Skin of body (tissue), 2 donors: ENCODE data around the gene SNAPC4. TPM values are rescaled to one million over a fixed set of nuclear protein-coding genes. Genes with fewer than 3 reads are reported as not detected.

ENCODE experiments used
- DNase-seq: peaks from one replicate; lab custom pipeline; 2025; lab: John Stamatoyannopoulos, UW
- total RNA-seq: library from RNA; depleted of rRNA; stranded (reverse); fragments of >200 nt; gene quantifications from one replicate; pipeline ENCODE4 v1.2.3, GENCODE V29; 2014

SNAPC4 gene
- total RNA-seq, 1 donor from 2014 or later = 5.7 TPM

DNA sequence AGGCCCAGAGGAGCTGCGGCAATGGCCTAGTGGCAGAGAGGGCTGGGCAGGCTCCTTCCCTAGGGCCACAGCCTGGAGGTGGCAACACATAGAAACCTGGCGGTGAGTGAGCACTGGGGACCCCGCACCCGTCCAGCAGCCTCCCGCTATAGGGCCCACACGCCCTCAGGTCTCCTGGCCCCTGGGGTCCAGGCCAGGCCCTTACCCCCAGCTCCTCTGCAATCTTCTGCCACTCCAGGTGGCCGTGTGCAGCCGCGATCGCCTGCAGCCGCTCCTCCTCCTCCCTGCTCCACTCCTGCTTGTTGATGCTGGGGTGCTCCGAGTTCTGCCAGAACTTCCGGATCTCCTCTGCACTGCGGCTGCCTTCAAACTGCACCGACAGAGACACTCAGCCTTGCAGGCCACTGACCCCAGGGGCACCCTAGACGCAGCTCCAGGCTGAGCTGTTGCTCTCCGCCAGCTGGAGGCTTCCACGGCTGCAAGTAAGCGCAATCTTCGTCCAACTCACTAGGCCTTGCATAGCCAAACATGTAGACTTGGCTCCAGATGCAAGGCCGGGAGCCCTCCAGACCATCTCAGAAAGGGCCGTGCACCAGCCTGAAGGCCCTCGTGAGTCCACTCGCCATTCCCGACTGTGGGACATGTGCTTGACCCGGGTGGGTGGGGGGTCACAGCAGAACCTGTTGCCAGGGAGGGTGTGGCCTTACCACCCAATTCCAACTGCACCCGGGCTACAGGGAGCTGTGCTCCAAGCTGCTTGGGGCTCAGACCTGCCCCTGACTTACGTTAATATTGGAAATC is 8.0 kb downstream of the SNAPC4 start:
- DNase-seq = no peak

DNA sequence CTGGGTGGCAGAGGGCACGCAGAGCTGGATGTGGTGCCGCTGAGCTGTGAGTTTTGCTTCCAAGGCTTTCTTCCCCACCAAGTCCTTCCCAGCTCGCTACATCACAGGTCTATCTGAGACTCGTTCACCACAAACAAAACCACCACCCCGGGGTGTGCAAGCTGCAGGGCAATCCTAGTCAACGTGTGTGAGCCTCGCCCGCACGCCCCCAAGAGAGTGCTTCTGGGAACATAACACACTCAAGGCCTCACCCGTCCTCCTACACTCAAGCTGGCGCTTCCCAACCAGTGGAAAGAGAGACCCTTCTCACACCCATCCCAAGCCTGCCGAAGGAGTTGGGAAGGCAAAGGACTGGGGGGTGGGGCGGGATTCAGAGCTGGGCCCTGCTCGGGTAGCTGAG is 10.6 kb downstream of the SNAPC4 start:
- no peak for DNase-seq

- DNase-seq = no peak
Observed at GRCh38 chr9:136387217-136387616, 12.8 kb downstream of the SNAPC4 start.

GRCh38 chr9:136386018-136386417 is 14.0 kb downstream of the SNAPC4 start:
- DNase-seq = no peak

DNA sequence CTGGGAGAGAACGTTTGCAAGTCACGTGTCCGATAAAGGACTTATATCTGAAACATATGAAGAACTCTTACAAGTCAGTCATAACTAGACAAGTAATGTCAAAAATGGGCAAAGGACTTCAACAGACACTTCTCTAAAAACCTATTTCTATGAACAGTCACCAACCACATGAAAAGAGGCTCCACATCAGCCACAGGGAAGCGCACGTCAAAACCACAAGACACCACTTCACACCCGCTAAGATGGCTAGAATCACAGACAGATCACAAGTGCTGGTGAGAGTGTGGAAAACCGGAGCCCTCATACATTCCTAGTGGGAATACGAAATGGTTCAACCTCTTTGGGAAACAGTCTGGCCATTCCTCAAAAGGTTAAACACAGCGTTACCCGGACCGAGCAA is 15.0 kb downstream of the SNAPC4 start:
- no peak for DNase-seq

DNA sequence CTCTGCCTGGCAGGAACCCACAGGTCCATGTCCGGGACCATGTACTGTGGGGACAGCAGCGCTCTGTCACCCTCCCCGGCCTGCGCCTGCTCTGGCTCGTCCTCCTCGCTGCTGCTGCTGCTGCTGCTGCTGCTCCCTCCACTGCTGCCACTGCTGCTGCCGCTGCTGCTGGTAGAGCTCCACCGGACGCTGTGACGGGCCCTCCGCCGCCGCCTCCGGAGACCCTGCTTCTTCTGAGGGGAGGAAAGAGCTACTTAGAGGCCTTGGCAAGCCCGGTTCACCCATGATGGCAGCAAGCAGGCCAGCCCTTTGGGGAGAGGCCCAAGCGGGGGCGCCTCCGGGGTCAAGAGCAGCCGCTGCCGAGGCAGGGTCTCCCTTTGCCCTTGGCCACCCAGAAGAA is 16.5 kb downstream of the SNAPC4 start:
- no peak for DNase-seq

GRCh38 chr9:136381966-136382513 is 17.9 kb downstream of the SNAPC4 start:
- DNase-seq = no peak

DNA sequence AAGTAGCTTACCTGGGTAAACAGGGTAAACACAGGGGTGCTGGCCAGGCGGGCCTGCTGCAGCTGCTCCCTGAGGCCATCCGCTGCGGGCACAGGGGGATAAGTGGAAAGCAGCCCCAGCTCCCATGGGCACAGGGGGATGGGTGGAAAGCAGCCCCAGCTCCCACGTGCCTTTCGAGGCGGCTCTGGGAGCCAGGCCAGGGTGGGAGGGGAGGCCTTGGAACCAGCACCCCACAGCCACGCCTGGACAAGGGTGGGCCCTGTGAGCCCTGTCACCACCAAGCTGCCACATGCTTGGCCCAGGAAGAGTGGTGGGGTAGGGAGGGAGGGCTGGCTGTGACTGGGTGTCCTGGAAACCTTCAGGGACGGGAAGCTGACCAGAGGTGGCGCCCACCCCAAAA is 18.7 kb downstream of the SNAPC4 start:
- no peak for DNase-seq

DNA sequence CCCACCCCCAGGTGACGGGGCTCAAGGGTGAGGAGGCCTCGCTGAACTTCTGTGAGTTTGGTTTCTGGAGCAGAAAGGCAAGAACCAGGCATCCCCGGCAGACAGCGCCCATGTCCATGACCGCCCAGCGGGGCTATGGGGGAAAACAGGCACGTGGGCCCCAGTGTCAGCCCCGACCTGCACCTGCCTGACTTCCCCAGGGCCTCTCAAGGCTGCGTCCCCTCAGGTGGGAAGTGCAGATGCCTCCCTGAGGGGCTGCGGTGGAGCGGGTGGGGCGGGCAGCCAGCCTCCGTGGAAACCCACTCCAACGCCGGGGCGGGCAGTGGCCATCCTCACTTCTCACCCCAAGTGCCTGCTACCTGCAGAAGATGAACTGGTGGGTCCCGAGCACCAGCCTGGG is 19.6 kb downstream of the SNAPC4 start:
- no peak for DNase-seq

DNA sequence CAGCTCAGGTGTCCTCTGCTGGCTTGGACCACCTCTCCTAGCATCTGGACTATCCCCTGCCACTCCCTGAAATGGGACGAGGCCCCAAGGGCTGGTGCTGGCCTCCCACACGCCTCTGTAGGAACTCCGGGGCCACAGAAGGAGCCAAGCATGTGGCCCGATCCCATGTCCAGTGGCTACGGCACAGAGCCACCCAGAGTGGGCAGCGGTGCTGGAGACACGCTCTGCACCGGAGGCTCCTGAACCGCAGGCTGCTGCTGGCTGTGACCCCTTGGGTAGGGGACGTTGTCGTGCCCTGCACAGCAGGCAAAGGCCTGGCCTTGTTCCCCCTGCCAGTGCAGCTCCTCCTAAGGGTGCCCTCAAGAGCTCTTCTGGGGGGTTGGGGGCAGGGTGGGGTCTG is 20.1 kb downstream of the SNAPC4 start:
- DNase-seq = no peak

DNA sequence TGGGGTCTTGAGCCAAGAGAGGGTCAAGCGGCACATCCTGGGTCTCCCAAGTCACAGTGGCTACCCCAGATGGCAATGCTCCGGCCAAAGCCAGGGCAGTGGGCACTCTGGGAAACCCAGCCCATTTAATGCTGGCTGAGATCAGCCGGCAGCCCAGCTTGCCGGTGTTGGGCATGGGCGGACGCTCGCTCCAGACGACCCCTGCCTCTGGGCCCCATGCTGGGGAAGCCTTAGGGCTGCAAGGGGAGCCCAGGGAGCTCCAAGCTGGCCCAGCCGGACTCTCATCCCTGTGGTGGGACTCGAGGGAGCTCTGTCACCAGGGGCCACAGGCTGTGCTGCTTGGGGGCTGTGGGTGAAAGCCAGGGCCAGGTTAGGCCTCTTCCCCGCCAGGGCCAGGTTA is 20.6 kb downstream of the SNAPC4 start:
- DNase-seq = no peak

- DNase-seq = no peak
Observed at GRCh38 chr9:136379003-136379287, 21.0 kb downstream of the SNAPC4 start.

DNA sequence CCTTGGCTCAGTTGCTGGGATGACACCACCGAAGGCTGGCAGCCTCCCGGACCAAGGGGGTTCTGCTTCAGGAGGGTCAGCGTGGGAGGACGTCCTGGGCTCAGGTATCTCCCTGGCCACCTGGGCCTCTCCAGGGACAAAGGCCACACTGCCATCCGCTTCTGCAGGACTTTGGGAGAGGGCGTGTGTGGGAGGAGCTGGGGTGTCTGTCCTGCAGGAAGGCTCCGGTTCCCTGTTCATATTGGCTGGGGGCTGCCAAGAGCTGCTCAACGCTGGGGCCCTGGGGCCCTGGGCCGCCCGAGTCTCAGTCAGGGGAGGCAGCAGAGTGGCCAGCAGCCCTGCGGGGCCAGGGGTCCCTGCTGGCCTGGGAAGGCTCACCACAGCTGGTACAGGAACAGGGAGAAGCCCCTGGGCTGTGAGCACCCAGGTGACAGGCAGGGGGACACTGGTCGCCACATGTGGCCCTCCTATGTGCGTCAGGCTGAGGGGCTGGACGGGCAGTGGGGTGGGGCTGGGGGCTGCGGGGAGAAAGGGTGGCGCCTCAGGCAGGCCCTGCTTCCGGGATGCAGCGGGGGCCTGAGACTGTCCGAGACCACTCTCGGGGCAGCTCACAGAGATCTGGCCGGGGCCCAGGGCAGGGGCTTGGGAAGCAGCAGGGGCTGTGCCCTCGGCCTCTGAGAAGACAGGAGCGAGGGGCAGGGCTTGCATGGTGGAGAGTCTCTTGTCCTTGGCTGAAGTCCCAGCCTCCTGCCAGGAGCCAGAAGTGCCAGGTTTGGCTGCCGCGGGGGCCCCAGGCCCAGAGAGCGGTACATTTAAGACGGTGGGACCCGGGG is 21.6 kb downstream of the SNAPC4 start:
- DNase-seq = no peak

DNA sequence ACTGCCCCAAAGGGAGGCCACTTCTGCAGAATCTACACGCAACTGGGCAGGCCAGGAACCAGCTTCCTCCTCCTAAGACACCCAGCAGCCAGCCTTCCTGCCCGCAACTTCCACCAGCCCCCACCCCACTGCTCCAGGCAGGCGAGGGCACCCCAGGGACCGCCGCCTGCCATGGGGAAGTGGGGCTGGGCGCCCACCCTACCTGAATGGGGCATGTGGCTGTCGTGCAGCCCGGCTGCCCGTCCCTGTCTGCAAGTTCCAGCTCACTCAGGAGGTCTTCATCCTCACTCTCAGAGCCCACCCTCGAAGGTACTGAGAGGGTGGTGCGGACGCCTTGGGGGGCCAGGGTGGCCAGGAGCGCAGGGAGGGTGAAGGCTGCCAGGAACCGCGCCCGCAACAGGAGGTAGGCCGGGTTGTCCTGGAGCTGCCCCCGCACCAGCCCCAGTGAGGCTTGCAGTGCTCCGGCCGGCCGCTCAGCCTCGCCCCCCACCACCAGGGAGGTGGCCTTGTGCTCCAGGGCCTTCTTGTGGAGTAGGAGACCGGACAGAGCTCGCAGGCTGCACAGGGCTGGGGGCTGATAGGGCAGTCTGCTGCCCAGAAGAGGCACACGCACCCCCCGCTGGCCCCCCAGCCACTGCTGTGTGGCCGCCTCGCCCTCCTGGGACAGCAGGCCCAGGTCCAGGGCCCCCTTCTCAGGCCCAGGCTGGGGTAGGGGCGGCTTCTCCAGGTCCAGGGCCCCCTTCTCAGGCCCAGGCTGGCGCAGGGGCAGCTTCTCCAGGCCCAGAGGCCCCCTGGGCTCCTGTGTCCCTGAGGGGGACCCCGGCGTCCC is 22.4 kb downstream of the SNAPC4 start:
- DNase-seq = no peak

GRCh38 chr9:136376457-136376856 is 23.5 kb downstream of the SNAPC4 start:
- DNase-seq = no peak

GRCh38 chr9:136375096-136375495 is 24.9 kb downstream of the SNAPC4 start:
- no peak for DNase-seq

GRCh38 chr9:136374183-136374575 is 25.8 kb downstream of the SNAPC4 start:
- DNase-seq = no peak

DNA sequence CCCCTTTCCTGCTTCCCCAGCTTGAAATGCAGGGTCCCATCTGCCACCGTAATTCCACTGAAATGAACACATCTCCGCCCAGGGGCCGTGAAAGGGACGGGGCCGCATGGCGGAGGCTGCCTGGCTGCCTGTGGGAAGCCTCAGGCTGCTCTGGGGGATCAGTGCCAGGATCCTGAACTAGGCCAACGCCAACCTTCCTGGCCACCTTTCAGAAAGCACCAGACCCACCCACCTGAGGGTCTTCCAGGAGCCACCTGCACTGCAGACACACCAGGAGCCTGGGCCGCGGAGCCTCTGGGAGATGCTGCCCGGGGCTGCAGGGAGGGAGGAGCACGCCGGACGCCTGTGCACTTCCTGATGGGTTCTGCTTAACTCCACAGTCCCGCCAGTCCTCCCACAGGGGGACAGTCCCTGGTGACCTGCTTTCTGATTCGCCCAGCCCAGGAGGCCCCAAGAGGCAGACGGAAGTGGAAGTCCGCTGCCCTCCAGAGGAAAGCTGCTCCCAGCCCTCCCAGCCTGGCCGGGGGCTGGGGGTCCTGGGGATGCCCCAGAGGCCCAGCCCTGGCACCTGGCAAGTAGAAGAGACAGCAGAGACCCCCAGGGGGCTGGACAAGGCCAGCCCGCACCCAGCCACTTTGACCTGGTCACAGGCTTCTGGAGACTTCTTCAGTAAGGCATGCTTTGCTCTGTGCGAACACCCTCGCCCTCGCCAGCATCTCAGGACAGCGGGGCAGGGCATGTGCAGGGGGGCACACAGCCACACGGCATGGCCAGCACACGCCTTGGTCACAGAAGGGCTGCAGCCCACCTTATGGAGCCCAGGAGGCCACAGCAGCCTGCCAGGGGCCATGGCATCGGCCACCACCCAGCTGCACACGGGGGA is 26.4 kb downstream of the SNAPC4 start, which contains the start of gene CARD9:
TSS of gene CARD9 (minus strand) at position 370 of the 883 bp plus-strand sequence. CDS start 1,591 bp downstream, outside the sequence.
- no peak for DNase-seq

- DNase-seq = no peak
Observed at GRCh38 chr9:136372561-136373299, 27.2 kb downstream of the SNAPC4 start.

GRCh38 chr9:136372006-136372405 is 28.0 kb downstream of the SNAPC4 start:
- no peak for DNase-seq
